ENCODE measurements around the gene YPEL2. TPM values are rescaled to one million over a fixed set of nuclear protein-coding genes. Genes with fewer than 3 reads are reported as not detected.
A peak's percentile ranks its signal among the peaks of the same experiment; 100 is the strongest.

Gene YPEL2
- total RNA-seq, 2 donors from 2014 or later: 26.7 to 27.0 TPM

DNA sequence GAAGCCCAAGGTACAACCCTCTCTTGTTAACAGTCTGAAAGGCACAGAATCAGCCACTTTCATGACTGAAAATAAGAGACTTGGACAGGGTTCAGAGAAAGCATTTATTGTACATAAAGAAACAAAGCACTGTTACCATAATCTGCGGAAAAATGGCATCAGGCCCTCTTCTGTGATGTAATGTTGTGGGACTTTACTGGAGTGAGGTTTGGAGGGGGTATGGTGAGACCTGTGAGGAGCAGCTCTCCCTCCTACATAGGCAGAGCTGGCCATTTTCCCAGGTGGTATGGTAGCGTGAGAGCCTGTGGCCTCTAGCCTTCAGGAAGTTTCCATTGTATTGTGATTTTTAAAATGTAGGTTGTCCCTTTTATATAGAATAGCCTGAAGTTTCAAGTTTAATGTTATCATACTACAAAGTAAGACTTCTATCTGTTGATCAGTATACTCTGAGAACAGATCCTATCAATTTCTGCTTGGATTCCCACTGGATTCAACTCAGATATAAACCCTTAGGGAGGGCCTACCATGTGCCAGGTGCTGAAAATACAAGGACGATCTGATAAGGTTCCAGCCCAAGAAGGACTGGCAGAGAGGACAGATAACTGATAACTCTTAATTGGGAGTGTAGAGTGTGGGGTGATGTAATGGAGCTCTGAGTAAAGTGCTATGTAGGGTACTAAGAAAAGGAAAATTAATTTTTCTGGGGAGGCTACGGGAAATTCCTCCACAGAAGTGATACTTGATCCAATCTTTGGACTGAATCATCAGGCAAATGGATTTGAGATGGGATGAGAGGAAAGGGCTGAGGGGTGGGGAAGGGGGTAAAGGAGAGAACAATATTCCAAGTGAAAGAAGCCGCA lies 4.1 kb upstream of the YPEL2 start:
- H3K4me1 ChIP-seq: peaks cover 37% of the 10 kb centered on the region
- no peak for ATAC-seq
- no peaks in the 10 kb centered on the region for H3K27me3 ChIP-seq
- no peaks in the 10 kb centered on the region for H3K9me3 ChIP-seq
- intact Hi-C loops (cut with DNase I): no loop called here
- WGBS, 2 donors: 69 to 73% methylated on average over 5 of the region's 5 CpGs
- peak overlapping the region in 2 of 4 donors; percentile 26 to 45 for H3K27ac ChIP-seq
- H3K4me3 ChIP-seq: no peak overlapping the region
- TF ChIP-seq, protein P1, sequence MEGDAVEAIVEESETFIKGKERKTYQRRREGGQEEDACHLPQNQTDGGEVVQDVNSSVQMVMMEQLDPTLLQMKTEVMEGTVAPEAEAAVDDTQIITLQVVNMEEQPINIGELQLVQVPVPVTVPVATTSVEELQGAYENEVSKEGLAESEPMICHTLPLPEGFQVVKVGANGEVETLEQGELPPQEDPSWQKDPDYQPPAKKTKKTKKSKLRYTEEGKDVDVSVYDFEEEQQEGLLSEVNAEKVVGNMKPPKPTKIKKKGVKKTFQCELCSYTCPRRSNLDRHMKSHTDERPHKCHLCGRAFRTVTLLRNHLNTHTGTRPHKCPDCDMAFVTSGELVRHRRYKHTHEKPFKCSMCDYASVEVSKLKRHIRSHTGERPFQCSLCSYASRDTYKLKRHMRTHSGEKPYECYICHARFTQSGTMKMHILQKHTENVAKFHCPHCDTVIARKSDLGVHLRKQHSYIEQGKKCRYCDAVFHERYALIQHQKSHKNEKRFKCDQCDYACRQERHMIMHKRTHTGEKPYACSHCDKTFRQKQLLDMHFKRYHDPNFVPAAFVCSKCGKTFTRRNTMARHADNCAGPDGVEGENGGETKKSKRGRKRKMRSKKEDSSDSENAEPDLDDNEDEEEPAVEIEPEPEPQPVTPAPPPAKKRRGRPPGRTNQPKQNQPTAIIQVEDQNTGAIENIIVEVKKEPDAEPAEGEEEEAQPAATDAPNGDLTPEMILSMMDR (IDR thresholded peaks at IDR 0.05): no peak
- TF ChIP-seq POLR2A (IDR thresholded peaks at IDR 0.05): no peak
- H3K36me3 ChIP-seq (replicated peaks in 1 of 2; ENCODE audit: insufficient read depth in 1 of 2, low read depth in 2 of 2): no peaks in the 10 kb centered on the region
- no peak for DNase-seq

DNA sequence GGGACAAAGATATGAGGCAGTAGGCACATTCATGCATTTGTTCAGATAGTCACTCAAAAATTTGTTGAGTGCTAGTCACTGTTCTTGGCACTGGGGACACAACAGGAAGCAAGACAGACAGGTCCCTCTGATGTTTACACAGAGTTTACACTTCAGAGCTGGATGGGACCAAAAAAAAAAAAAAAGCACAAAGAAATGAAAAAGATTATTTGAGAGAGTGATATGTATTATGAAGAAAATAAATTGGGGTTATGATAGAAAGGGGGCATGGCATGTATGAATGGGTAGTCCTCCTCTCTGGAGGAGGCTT lies 3.5 kb upstream of the YPEL2 start:
- no peaks in the 10 kb centered on the region for H3K9me3 ChIP-seq
- no peak for ATAC-seq
- no peaks in the 10 kb centered on the region for H3K36me3 ChIP-seq (replicated peaks in 1 of 2; ENCODE audit: insufficient read depth in 1 of 2, low read depth in 2 of 2)
- intact Hi-C loops (cut with DNase I): no loop called here
- H3K4me1 ChIP-seq: peaks cover 38% of the 10 kb centered on the region
- no peak for TF ChIP-seq POLR2A (IDR thresholded peaks at IDR 0.05)
- TF ChIP-seq, protein P1 (IDR thresholded peaks at IDR 0.05): no peak
- peak overlapping the region in 2 of 4 donors; percentile 26 to 93 for H3K27ac ChIP-seq
- no peaks in the 10 kb centered on the region for H3K27me3 ChIP-seq
- no peak for DNase-seq
- H3K4me3 ChIP-seq: no peak overlapping the region

DNA sequence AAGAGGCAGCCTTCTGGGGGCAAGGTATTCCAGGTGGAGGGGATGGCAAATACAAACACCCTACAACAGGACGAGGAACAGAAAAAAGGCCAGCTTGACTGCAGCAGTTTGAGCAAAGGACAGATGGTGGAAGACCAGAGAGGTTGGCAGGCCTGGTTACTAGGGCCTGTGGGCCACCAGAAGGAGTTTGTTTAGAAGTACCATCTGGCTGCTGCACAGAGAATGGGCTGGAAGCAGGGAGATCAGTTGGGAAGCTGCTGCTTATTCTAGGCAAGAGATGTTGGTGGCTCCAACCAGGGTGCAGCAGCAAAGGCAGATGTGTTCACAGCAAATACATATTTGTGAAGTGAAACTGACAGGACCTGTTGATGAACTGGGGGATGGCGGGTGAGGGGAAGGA lies 2.9 kb upstream of the YPEL2 start:
- H3K27me3 ChIP-seq: no peaks in the 10 kb centered on the region
- TF ChIP-seq, protein P1 (IDR thresholded peaks at IDR 0.05): no peak
- no peak for ATAC-seq
- no peaks in the 10 kb centered on the region for H3K36me3 ChIP-seq (replicated peaks in 1 of 2; ENCODE audit: insufficient read depth in 1 of 2, low read depth in 2 of 2)
- no peaks in the 10 kb centered on the region for H3K9me3 ChIP-seq
- peak overlapping the region; percentile 11 to 98 (median 60) for H3K27ac ChIP-seq
- WGBS, 2 donors: 86 to 87% methylated on average over 2 of the region's 2 CpGs
- no peak overlapping the region for H3K4me3 ChIP-seq
- intact Hi-C loops (cut with DNase I): no loop called here
- H3K4me1 ChIP-seq: peaks cover 44% of the 10 kb centered on the region
- DNase-seq: no peak

DNA sequence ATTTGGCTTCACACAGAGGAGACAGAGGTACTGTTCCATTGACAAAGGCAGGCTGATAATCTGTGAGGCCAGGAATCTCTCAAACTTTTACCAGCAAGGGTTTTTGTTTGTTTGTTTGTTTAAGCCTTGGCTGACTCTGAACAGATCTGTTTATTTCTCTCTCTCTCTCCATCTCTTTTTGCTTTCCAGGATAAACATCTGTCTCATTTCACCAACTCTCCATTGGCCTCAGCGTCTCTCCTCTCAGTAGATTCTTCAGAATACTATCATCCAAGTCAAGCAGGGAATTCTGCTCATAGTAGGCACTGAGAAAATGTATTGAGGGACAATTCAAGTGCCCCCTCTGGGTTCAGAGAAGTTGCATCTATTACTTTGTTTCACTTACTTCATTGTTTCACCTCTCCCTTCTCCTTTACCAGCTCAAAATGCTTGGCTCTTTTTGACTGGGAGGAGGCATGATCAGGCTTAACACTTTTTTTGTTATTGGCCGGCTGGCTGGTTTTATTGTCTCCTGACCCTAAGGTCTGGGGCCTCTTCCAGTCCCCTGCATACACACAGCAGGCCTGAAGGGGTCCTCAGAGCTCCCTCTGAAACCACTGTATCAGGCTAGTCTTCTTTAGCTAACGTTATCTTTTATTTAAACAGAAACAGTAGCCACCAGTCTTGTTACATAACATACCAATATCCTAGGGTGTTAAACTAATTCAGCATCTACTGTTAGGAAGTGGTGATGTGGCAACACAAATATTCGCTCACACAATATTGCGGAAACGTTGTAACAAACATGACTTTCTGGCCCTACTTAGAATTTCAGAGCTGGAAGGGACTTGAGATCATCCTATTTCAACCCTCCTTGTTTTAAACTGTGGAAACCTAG lies 2.0 kb upstream of the YPEL2 start:
- H3K9me3 ChIP-seq: no peaks in the 10 kb centered on the region
- WGBS, 2 donors: 8 to 9% methylated on average over 6 of the region's 6 CpGs
- TF ChIP-seq, protein P1 (IDR thresholded peaks at IDR 0.05): peak; percentile 65 to 91 (median 83)
- TF ChIP-seq POLR2A (IDR thresholded peaks at IDR 0.05): no peak
- no peak overlapping the region for H3K4me3 ChIP-seq
- ATAC-seq: peak; percentile 55
- intact Hi-C loops (cut with DNase I): loop anchor here (10.0 kb wide), 1 partner anchor 105 kb away; no protein-coding TSS in a partner anchor
- peak; percentile 63 to 77 (median 72) for DNase-seq
- H3K4me1 ChIP-seq: peaks cover 52% of the 10 kb centered on the region
- H3K27me3 ChIP-seq: no peaks in the 10 kb centered on the region
- H3K27ac ChIP-seq: peak overlapping the region; percentile 92 to 98 (median 96)
- no peaks in the 10 kb centered on the region for H3K36me3 ChIP-seq (replicated peaks in 1 of 2; ENCODE audit: insufficient read depth in 1 of 2, low read depth in 2 of 2)

Measured in body of pancreas (tissue), 4 donors.